GM18868 (cell line): ENCODE measurements around the gene CASQ1.

Experiments
- ATAC-seq: cut with Tn5 transposase; IDR thresholded peaks from one replicate; pipeline ENCODE4 v1.9.1; 2021; ENCODE audit warnings: mild to moderate bottlenecking, moderate library complexity; ENCODE audit not compliant: unreplicated experiment

Gene CASQ1

DNA sequence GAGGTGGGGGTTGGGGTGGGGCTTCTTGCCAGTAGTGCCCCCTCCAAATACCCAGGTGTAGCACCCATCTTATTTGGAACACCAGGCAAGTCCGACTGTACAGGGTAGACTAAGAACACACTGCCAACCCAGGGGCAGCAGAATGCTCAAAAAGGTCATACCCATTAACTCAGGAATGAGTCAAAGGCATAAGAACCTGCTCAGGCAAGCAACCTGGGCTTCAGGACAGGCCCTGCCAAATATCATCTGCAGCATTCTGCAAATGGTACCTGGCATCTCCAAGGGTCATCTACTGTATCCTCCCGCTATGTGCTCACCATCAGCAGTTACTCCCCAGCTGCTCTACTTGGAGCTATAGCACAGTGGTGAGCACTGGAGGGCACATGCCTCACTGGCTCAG lies 34.2 kb downstream of the CASQ1 start:
- no peak for ATAC-seq

DNA sequence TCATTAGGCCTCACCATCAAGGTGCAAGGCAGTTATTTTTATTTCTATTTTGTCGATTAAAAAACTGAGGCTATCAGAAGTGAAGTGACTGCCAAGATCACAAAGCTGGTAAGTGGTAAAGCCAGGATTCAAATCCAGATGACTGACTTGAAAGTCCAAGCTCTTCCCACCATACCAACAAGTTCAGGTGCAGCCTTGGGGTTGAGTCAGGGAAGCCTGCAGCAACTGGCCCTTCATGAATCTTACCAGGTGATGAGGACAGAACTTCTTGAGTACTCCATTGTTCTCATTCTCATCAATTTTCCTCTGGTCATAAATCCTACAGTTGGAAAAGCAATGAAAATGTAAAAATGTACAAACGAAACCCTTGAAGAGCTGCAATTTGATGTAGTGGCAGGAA lies 35.0 kb downstream of the CASQ1 start:
- no peak for ATAC-seq

DNA sequence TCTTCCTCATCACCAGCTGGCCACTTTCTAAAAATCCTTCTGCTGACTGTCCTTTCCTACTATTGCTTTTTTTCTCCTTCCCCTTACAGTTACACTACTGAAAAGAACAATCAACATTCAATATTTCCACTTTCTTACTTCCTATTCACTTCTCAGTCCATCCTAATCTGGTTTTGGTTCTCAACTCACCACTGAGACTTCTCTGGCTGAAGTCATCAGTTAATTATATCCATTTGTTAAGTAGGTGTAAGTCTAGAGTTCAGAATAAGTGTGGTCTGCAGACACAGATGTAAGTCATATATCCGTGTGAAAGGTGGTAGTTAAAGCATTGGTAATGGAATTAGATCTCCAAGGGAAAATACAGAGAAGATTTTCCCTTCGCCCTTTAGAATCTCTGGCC lies 36.2 kb downstream of the CASQ1 start:
- ATAC-seq: peak; percentile 79

DNA sequence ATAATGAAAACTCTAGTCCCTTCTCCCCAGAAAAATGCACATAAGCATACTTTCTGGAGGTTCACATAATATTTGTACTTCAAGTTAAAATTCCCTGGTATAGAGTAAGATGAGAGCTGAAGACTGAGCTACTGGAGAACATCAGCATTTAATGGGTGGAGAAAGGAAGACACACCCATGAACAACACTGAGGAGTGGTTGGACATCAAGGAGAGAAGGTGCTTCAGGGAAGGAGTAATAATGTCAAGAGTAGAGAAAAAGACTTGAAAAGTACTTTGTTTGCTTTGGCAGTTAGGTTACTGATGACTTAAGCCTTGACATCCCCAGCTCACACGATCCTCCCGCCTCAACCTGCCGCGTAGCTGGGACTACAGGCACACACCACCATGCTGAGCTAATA lies 36.7 kb downstream of the CASQ1 start:
- ATAC-seq: no peak

DNA sequence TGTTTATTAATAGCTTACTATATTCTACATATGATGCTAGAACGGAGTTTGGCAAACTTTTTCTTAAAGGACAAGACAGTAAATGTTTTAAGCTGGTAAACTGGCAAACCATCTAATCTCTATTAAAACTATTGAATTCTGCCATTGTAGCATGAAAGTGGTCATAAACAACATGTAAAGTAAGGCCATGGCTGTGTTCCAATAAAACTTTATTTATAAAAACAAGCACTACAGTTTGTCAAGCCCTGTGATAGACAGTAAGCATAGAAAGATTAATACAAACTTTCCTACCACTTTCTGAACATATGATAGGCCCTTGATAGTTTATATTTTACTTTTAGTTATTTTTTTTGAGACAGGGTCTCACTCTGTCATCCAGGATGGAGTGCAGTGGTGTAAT lies 37.2 kb downstream of the CASQ1 start:
- ATAC-seq: no peak

DNA sequence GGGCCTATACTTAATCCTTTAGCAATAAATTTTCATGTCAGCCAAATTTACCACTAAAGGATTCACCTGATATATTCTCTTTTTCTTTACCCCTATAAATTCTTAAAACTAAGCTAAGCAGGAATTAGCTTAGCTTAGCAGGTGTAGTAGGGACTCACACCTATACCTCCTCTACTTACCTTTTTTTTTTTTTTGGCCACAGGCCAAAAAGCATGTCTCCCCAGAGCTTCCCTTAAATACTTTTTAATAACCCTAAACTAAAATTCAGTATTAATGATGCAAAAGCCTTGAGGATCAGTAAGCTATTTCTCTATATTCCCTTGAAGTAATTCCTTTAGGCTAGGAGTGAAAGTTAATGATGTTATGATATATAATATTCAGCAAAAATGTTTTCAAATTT lies 38.1 kb downstream of the CASQ1 start:
- ATAC-seq: no peak

DNA sequence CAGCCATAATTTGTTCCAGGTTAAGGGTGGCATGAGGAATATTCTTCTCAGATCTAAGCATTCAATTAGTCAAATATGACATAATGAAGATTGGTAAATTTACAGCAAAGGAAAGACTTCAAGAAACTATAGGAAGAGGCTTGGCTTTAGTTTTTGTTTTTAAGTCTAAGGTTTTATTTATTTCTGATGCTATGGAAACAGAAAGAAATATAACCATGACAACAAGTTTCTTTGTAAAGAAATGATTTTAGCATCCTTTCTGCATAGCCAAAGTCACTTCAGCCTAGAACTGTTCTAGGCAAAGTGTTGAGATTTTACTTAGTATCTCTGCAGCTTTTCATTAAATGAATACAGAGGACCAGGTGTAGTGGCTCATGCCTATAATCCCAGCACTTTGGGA lies 42.5 kb downstream of the CASQ1 start:
- ATAC-seq: no peak

DNA sequence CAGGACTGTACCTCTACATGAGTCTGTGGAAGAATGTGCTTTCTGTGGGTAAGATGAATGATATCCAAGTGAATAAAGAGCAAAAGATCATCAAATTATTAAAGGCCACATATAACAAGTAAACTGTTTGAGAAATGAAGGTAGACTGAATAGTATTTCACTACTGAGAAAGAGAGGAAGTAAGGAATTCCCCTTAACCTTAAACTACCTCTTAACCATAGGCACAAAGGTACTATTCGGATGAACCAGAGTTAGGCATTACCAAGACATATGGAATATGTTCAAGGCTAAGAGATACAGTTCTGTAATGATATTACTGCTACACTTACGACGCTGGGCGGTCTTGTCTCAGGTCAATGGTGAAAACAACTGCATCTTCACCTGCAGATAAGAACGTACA lies 46.4 kb downstream of the CASQ1 start:
- peak; percentile 63 for ATAC-seq

DNA sequence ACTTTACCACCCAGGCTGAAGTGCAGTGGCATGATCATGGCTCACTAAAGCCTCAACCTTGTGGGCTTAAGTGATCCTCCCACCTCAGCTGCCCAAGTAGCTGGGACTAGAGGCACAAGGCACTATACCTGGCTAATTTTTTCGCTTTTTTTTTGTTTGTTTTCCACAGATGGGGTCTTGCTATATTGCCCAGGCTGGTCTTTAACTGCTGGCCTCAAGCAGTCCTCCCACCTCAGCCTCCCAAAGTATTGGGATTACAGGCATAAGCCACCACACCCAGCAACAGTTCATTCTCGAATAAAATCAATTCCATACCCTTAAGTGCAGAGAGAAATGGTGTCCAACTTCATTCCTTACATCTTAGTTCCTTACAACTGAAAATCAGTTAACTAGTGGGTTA lies 47.2 kb downstream of the CASQ1 start:
- ATAC-seq: no peak

DNA sequence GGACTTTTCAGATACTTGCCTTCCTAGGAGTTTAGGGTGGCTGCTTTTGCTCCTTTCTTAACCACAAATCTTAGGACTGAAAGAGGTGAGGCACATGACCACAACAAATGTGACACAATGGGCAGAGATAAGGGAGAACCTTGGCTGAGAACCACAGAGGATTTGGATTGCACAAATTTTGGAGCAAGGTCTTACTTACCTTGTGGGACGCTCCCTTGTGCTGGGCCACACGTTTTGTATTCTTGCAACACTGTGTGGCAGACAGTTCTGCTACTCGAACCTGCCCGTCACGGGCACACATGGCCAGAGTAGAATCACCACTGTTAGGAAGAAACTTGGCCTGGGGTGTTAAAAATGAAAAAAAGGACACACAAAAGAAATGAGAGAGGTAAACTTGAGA lies 48.0 kb downstream of the CASQ1 start:
- no peak for ATAC-seq

DNA sequence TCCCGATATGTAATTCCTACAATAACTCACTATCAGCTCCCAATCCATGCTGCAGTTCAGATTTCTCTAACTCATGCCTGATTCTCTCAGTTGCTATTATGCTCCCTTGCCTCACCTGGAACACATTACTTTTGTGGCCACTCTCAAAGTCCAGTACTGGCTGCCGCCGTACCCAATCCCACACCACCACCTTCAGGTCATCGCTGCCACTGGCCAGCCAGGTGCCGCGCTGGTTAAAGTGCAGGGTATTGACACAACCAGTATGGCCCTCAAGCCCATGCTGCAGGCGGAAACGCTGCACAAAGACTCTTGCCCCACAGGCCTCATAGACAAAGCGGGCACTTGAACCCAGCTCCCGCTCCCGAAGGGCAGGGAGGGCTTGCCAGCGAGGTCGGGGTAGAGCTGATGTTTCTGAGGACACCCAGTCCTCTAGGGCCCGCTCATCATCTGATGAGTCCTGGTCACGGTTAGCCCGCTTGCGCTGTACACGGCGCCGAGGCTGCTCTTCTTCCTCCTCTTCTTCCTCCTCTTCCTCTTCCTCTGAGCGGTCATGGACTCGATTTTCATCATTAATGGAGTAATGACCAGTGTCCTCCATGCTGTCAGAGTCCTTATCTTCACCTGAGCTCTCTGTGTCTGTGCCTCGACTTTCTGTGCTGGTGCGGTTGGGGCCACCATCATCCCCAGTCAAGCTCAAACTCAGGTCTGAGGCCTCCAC lies 49.4 kb downstream of the CASQ1 start:
- ATAC-seq: no peak

DNA sequence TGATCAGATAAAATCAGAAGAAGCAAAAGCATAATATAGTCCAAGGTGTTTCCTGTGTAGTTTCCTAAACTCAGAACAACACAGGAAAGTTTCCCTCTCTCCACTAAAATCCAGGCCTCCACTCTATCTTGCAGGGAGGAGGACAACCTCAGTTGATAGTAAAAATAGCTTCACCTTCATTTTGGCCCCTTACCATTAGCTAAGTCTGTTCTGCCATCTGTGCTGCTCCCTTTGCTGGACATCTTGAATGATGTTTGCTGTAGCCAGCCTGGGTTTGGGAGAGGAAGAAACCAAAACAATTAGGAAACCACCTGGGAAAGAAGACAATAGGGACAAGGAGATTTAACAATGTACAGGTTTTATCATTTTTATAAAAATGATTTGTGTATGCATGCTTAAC lies 53.4 kb downstream of the CASQ1 start:
- no peak for ATAC-seq

DNA sequence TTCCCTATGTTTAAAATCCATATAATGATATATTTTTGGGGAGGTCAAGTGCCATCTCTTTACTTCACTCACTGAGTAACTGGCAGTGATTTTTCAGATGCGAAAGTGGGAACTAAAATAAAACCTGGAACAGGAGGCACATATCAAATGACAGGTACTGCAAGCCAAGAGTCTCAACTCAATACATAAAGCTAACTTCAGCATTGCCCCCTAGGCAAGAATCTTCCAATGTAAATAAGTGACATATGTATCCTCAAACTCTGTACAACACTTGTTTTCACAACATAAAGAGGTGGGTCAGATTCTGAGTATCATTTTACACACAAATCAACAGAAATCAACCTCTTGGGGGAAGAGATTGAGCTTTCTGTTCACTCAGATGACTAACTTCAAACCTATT lies 53.8 kb downstream of the CASQ1 start:
- ATAC-seq: no peak

DNA sequence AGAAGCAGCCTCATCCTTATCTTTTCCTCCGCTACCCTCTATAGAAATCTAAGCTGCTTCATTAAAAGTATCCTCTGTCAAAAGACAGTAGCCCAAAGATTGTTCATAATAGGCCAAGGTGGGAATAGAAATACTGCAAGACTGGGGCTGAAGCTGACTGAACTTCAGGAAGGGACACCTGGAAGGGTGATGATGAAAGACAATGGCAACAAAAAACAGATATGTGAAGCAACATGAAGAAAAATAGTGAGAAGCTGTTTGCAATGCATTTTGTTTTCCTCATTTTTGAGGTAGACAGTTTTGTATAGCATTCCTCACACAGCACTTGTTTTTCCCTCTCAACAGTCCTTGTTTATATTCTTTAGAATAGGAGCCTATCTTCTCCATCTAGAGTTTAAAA lies 55.1 kb downstream of the CASQ1 start:
- ATAC-seq: no peak

DNA sequence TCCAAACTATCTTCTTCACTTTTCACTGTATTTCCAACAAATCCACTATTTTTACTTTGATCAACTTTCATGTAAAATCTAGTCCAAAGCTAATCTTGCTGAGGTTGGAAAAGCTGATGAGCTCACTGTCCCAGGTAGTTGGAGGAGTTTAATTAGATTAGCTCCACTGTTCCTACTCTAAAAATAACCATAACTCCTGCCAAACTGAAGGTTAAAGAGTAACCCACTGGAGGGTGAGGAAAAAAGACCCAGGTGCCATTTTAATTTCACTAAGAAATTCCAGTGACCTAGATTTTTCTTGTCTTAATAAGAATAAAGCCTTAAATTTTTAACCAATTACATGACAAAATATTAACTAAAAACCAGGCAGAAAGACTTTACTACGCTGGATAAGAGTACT lies 56.7 kb downstream of the CASQ1 start:
- no peak for ATAC-seq

DNA sequence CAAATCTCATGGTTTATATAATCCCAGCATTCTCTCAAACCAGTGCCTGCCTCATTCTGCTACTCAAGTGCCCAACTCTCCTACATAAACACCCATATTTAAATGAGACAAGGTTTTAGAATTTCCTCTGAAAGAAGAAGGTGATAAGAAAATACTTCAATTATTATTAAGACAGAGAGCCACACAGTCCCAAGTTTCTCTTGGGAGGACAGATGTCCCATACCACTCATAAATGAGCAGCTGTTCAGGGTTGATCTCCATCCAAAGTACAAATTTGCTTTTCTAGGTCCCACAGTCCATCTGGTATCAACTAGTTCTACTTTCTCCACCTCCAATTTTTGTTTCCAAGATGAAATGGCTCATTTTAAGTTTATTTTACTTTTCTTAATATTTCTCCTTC lies 60.6 kb downstream of the CASQ1 start:
- no peak for ATAC-seq
